GM06990 (cell line): ENCODE measurements around the gene SEPHS1.
"Not testable (repeated sequence)": the region's sequence is repeated elsewhere in the genome, so short reads cannot be mapped to it uniquely, and the experiment has no call there.

Experiments
- DNase-seq: peaks from one replicate; pipeline ENCODE4 v3.0.0-alpha.2; 2011; ENCODE audit not compliant: insufficient read length; ENCODE audit errors: extremely low read depth
- H3K27me3 ChIP-seq: replicated peaks from 2 replicates; pipeline ENCODE4 v1.6.0; 2011; ENCODE audit warnings: low read length; ENCODE audit not compliant: control insufficient read depth, insufficient read depth
- H3K36me3 ChIP-seq: 2 replicates; pipeline ENCODE4 v1.5.1; 2011; ENCODE audit warnings: low read length; ENCODE audit not compliant: control insufficient read depth, insufficient read depth
- H3K4me3 ChIP-seq: replicated peaks from 2 replicates; pipeline ENCODE4 v1.5.1; 2011; ENCODE audit warnings: low read depth, mild to moderate bottlenecking, control low read depth, low read length
- CTCF ChIP-seq: IDR thresholded peaks from 2 replicates; pipeline ENCODE4 v1.5.1; 2011; ENCODE audit warnings: low read length, control low read depth, mild to moderate bottlenecking, inconsistent platforms; ENCODE audit not compliant: insufficient read depth, poor library complexity, severe bottlenecking

The SEPHS1 gene

GRCh38 chr10:13382703-13383398 is 34.8 kb upstream of the SEPHS1 start:
- no peak for DNase-seq
- Histone ChIP-seq H3K27me3 (peaks cover 2% of the 10 kb centered on the region), H3K4me3 (no peak overlapping the region), H3K36me3 (no peaks in the 10 kb centered on the region)
- TF ChIP-seq CTCF, result no peak

GRCh38 chr10:13379061-13379460 is 31.0 kb upstream of the SEPHS1 start:
- H3K4me3 ChIP-seq, H3K27me3 ChIP-seq, H3K36me3 ChIP-seq, DNase-seq: not testable (repeated sequence)

GRCh38 chr10:13376746-13377145 is 28.7 kb upstream of the SEPHS1 start:
- Histone ChIP-seq H3K27me3 (no peaks in the 10 kb centered on the region; the same call in 1 of the 2 replicates), H3K36me3 (no peaks in the 10 kb centered on the region), H3K4me3 (no peak overlapping the region)
- DNase-seq, result no peak
- no peak for TF ChIP-seq CTCF

GRCh38 chr10:13376297-13376696 is 28.2 kb upstream of the SEPHS1 start:
- no peaks in the 10 kb centered on the region for H3K36me3 ChIP-seq
- TF ChIP-seq CTCF, result no peak
- no peak overlapping the region for H3K4me3 ChIP-seq
- DNase-seq, result no peak
- no peaks in the 10 kb centered on the region; the same call in 1 of the 2 replicates for H3K27me3 ChIP-seq

- H3K27me3 ChIP-seq, result no peaks in the 10 kb centered on the region; the same call in 1 of the 2 replicates
- no peak overlapping the region for H3K4me3 ChIP-seq
- no peaks in the 10 kb centered on the region for H3K36me3 ChIP-seq
- no peak for TF ChIP-seq CTCF
- DNase-seq, result no peak
Measured at GRCh38 chr10:13375791-13376190, 27.7 kb upstream of the SEPHS1 start.

- Histone ChIP-seq H3K27me3 (no peaks in the 10 kb centered on the region; the same call in 1 of the 2 replicates), H3K4me3 (no peak overlapping the region), H3K36me3 (no peaks in the 10 kb centered on the region)
- DNase-seq, result no peak
- TF ChIP-seq CTCF, result no peak
Measured at GRCh38 chr10:13373644-13374043, 25.6 kb upstream of the SEPHS1 start.
